Ectodermal cell (in vitro differentiated cells): ENCODE measurements around the gene ARHGAP9.
"Not testable (repeated sequence)": the region's sequence is repeated elsewhere in the genome, so short reads cannot be mapped to it uniquely, and the experiment has no call there.

Experiments
- H3K27ac ChIP-seq: 2 replicates; pipeline ENCODE4 v1.7.0; 2013; ENCODE audit warnings: mild to moderate bottlenecking, low read depth, low read length; ENCODE audit not compliant: insufficient read depth, poor library complexity, severe bottlenecking
- H3K27me3 ChIP-seq: 2 replicates; pipeline ENCODE4 v1.7.0; 2013; ENCODE audit warnings: mild to moderate bottlenecking, low read length; ENCODE audit not compliant: insufficient read depth, control insufficient read depth, poor library complexity, severe bottlenecking
- H3K36me3 ChIP-seq: one replicate; pipeline ENCODE4 v1.7.0; 2013; ENCODE audit warnings: low read length; ENCODE audit not compliant: control insufficient read depth, insufficient read depth
- H3K4me1 ChIP-seq: one replicate; pipeline ENCODE4 v1.7.0; 2013; ENCODE audit warnings: low read length; ENCODE audit not compliant: control insufficient read depth, insufficient read depth
- H3K4me3 ChIP-seq: 2 replicates; pipeline ENCODE4 v1.7.0; 2013; ENCODE audit warnings: low read depth, low read length, control low read depth; ENCODE audit not compliant: insufficient read depth
- H3K9me3 ChIP-seq: 2 replicates; pipeline ENCODE4 v1.7.0; 2013; ENCODE audit warnings: mild to moderate bottlenecking, low read length, moderate library complexity; ENCODE audit not compliant: control insufficient read depth
- WGBS, 2 experiments: methylation state at CpG; one replicate each; pipeline ENCODE4 v1.1.7; 2013; ENCODE audit warnings: missing lambda C conversion rate in 2 of 2; 5-methylcytosine and 5-hydroxymethylcytosine counted together

Gene ARHGAP9

DNA sequence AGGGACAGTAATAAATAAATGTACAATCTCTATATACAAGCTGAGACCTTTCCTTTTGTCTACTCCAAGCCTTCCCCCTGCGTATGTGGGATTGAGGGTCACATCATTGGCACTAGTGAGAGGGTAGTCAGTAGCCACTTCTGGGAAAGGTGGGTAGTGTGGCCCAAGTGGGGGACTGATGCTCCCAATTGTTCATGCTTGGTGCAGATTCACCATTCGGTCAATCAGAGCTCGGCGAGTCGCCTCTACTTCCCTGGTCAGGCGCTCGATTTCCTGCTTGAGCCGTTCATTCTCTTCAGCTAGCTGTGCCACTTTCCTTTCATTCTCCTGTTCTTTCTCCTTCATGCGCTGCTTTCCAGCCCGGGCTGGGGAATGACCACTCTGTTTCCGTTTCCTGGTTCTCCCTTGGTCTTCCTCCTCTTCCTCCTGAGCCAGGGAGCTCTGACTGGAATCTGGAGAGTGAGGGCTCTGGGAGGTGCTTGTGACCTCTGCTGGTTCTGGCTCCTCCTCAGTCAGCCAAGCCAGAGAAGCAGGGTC lies 37.0 kb upstream of the ARHGAP9 start:
- WGBS, 2 experiments: 93 to 95% methylated on average over 11 of the region's 11 CpGs
- H3K4me3 ChIP-seq: no peak overlapping the region
- H3K27ac ChIP-seq: no peak overlapping the region
- peaks cover 6% of the 10 kb centered on the region for H3K4me1 ChIP-seq
- no peaks in the 10 kb centered on the region for H3K9me3 ChIP-seq
- peaks cover 36% of the 10 kb centered on the region for H3K36me3 ChIP-seq
- no peaks in the 10 kb centered on the region for H3K27me3 ChIP-seq

DNA sequence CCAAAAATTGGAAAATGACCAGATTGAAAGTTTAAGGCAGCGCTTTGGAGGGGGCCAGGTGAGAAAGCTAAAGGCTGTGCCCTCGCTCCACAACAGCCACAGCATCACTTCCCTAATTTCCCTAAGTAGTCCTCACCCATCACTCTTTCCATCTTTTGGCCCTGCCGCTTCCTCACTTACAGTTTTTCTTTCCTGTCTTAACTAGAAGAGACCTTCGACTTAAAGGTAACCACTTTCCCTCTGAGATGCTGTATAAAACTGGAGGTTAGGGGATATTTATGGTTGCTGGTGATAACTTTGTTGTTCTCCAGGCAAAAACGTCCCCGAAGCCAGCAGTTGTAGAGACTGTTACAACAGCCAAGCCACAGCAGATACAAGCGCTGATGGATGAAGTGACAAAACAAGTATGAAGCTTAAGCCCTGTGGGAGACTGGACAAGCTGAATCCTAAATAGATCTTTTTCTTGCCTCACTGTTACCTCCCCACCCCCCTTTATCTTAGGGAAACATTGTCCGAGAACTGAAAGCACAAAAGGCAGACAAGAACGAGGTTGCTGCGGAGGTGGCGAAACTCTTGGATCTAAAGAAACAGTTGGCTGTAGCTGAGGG lies 36.4 kb upstream of the ARHGAP9 start:
- Histone ChIP-seq H3K4me3 (no peak overlapping the region), H3K27me3 (no peaks in the 10 kb centered on the region), H3K27ac (no peak overlapping the region), H3K9me3 (no peaks in the 10 kb centered on the region), H3K4me1 (peaks cover 4% of the 10 kb centered on the region), H3K36me3 (peaks cover 40% of the 10 kb centered on the region)
- WGBS, 2 experiments: 96 to 97% methylated on average over 11 of the region's 11 CpGs

DNA sequence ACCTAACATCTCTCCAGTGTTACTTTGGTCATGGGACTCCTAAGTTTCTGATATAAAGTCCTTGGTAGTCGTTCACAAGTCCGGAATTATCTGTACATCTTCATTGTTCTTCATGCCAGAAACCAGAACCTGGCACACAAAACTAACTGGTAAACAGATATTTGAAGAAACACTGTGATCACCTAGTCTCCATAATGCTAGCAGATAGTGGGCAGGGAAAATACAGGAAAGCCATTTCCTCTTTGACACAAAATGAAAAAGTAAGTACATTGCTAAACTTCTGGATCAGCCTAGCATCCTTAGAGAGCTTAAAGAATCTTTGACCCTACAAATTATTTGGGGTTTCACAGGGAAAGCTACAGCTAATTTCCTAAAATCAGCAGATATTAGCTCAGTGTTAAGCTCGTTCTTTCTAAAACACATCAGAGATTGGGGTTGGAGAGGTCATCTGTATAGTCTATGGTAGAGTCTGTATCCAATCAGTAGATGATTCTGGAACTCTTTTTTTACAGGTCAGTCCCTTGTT lies 35.8 kb upstream of the ARHGAP9 start:
- H3K27me3 ChIP-seq: no peaks in the 10 kb centered on the region
- 93% methylated on average over 3 of the region's 3 CpGs for WGBS, 2 experiments
- no peak overlapping the region for H3K4me3 ChIP-seq
- H3K4me1 ChIP-seq: peaks cover 4% of the 10 kb centered on the region
- H3K36me3 ChIP-seq: peaks cover 45% of the 10 kb centered on the region
- H3K9me3 ChIP-seq: no peaks in the 10 kb centered on the region
- no peak overlapping the region for H3K27ac ChIP-seq

DNA sequence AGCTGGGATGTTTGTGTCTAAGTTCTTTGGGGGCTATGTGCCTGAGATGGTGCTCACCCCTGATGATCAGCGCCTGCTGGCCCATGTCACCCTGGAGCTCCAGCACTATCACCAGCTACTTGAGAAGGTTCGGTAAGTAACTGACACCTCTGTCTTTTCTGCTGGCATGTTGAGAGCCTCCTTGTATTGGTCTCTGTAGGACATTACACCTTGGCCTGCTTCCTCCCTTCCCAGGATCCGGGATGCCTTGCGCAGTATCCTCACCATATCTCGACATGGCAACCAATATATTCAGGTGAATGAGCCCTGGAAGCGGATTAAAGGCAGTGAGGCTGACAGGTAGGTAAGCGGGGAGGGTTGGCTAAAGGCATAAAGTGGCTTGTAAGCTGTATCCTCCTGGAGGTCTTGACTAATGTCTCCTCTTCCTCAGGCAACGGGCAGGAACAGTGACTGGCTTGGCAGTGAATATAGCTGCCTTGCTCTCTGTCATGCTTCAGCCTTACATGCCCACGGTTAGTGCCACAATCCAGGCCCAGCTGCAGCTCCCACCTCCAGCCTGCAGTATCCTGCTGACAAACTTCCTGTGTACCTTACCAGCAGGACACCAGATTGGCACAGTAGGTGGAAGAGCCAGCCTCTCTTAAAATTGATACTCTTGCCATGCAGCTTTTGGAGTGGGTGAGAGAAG lies 35.2 kb upstream of the ARHGAP9 start:
- Histone ChIP-seq H3K36me3 (peaks cover 45% of the 10 kb centered on the region), H3K27ac (no peak overlapping the region), H3K4me1 (peaks cover 4% of the 10 kb centered on the region), H3K4me3 (no peak overlapping the region), H3K9me3 (no peaks in the 10 kb centered on the region), H3K27me3 (no peaks in the 10 kb centered on the region)
- WGBS, 2 experiments: 94 to 95% methylated on average over 9 of the region's 9 CpGs

DNA sequence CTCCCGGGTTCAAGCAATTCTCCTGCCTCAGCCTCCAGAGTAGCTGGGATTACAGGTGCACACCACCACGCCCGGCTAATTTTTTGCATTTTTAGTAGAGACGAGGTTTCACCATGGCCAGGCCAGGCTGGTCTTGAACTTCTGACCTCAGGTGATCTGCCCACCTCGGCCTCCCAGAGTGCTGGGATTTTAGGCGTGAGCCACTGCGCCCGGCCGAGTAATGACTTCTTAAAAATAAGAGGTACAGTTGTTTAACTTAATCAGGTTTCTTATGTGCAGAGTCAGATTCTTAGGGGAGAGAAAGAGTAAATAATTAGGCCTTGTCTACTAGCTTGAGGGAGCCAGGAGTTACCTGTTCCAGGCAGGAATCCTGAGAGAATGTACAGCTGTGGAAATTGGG lies 34.6 kb upstream of the ARHGAP9 start:
- H3K27me3 ChIP-seq, H3K4me3 ChIP-seq, H3K4me1 ChIP-seq, H3K9me3 ChIP-seq, H3K27ac ChIP-seq: not testable (repeated sequence)
- WGBS, 2 experiments: 96 to 97% methylated on average over 9 of the region's 9 CpGs
- H3K36me3 ChIP-seq: peaks cover 51% of the 10 kb centered on the region

DNA sequence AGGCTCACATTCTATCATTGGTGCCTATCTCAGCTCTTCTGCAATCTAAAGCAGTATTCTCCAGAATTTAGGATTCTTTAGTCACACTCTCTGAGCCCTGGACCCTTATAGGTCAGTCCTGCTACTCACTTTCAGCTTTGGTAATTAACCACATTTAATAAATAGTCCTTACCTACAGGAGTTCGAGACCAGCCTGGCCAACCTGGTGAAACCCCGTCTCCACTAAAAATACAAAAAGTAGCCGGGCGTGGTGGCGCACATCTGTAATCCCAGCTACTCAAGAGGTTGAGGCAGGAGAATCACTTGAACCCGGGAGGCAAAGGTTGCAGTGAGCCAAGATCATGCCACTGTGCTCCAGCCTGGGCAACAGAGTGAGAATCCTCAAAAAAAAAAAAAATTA lies 34.0 kb upstream of the ARHGAP9 start:
- H3K4me3 ChIP-seq, H3K4me1 ChIP-seq, H3K27ac ChIP-seq, H3K27me3 ChIP-seq, H3K9me3 ChIP-seq: not testable (repeated sequence)
- 93 to 94% methylated on average over 6 of the region's 6 CpGs for WGBS, 2 experiments
- H3K36me3 ChIP-seq: peaks cover 55% of the 10 kb centered on the region

DNA sequence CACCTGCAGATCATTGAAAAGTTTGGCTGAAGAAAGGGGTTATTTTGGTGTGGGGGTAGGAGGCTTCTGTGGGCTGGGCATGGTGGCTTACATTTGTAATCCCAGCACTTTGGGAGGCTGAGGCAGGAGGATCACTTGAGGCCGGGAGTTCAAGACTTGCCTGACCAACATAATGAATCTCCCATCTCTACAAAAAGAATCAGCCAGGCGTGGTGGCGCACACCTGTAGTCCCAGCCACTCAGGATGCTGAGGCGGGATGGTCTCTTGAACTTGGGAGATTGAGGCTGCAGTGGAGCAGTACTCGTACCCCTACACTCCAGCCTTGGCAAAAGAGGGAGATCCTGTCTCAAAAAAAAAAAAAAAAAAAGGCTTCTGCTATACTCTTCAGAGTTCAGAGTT lies 33.6 kb upstream of the ARHGAP9 start:
- no peaks in the 10 kb centered on the region for H3K4me1 ChIP-seq
- peaks cover 55% of the 10 kb centered on the region for H3K36me3 ChIP-seq
- H3K27ac ChIP-seq: no peak overlapping the region
- no peaks in the 10 kb centered on the region for H3K9me3 ChIP-seq
- H3K27me3 ChIP-seq: no peaks in the 10 kb centered on the region
- WGBS, 2 experiments: 92 to 95% methylated on average over 5 of the region's 5 CpGs
- H3K4me3 ChIP-seq: no peak overlapping the region

DNA sequence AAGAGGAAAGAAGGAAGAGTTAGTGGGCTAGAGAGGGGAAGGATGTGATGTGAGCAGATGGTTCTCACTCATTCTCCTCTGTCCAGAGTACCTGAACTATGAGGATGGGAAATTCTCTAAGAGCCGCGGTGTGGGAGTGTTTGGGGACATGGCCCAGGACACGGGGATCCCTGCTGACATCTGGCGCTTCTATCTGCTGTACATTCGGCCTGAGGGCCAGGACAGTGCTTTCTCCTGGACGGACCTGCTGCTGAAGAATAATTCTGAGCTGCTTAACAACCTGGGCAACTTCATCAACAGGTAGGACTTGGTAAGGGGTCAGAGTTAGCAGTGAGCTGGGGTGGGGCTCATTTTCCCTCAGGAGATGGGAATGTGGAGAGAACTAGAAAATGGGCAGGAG lies 33.0 kb upstream of the ARHGAP9 start:
- 95 to 96% methylated on average over 6 of the region's 6 CpGs for WGBS, 2 experiments
- Histone ChIP-seq H3K27ac (no peak overlapping the region), H3K36me3 (peaks cover 55% of the 10 kb centered on the region), H3K4me3 (no peak overlapping the region), H3K9me3 (no peaks in the 10 kb centered on the region), H3K4me1 (no peaks in the 10 kb centered on the region), H3K27me3 (no peaks in the 10 kb centered on the region)

DNA sequence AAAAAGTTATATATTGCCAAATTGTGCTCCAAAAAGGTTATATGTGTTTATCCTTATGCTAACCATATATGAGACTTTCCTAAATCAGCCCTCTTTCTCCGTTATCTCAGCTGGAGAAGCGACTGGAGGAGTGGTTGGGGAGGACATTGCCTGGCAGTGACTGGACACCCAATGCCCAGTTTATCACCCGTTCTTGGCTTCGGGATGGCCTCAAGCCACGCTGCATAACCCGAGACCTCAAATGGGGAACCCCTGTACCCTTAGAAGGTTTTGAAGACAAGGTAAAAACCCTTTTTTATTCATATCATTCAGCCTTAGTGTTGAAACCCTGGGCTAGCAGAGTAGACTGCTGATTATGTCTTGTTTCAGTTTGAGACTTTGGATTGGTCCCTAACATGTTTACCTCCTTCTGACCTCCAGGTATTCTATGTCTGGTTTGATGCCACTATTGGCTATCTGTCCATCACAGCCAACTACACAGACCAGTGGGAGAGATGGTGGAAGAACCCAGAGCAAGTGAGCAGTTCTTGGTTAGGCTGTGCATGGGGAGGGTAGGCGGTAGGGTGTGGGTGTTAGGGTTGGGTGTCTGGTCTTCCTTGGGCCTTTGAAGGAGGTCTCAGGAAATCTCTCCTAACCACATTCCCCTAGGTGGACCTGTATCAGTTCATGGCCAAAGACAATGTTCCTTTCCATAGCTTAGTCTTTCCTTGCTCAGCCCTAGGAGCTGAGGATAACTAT lies 32.1 kb upstream of the ARHGAP9 start:
- WGBS, 2 experiments: 95 to 96% methylated on average over 7 of the region's 7 CpGs
- Histone ChIP-seq H3K27ac (no peak overlapping the region), H3K27me3 (no peaks in the 10 kb centered on the region), H3K4me3 (no peak overlapping the region), H3K36me3 (peaks cover 54% of the 10 kb centered on the region), H3K9me3 (no peaks in the 10 kb centered on the region), H3K4me1 (no peaks in the 10 kb centered on the region)

DNA sequence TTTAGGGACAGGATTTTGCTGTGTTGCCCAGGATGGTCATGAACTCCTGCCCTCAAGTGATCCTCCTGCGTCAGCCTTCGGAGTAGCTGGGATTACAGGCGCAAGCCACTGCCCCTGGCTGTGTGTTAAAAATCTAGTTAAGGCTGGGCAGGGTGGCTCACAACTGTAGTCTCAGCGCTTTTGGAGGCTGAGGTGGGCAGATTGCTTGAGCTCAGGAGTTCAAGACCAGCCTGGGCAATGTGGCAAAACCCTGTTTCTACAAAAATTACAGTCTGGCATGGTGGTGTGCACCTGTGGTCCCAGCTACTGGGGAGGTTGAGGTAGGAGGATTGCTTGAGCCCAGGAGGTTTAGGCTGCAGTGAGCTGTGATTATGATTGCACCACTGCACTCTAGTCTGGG lies 31.5 kb upstream of the ARHGAP9 start:
- H3K27me3 ChIP-seq: no peaks in the 10 kb centered on the region
- H3K4me1 ChIP-seq: no peaks in the 10 kb centered on the region
- H3K4me3 ChIP-seq: no peak overlapping the region
- 92 to 98% methylated on average over 4 of the region's 4 CpGs for WGBS, 2 experiments
- H3K27ac ChIP-seq: no peak overlapping the region
- H3K36me3 ChIP-seq: peaks cover 53% of the 10 kb centered on the region
- no peaks in the 10 kb centered on the region for H3K9me3 ChIP-seq
